Measurements from ENCODE around the gene IRF8.

Gene IRF8

DNA sequence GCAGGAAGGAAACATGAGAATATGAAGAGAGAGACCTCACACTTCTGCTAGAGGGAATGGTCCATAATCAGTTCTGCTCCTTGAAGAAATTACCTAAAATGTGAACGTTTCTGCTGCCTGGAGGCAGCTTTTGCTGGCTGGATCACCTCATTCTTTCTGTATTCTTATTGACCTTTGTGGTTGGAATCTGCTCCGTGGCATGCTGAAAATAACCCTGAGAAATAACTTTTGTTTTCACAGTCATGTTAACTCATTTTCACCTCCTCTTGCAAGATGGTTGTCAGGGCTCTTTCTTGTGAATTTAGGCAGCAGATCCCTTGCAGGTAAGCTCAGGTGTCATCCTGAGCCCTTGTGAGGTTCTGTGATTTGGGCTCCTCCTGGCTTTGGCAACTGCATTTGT is 70.2 kb downstream of the IRF8 start:
- no peaks in the 10 kb centered on the region for H3K4me1 Mint-ChIP-seq
- ATAC-seq (replicated peaks; ENCODE audit: extremely low read depth, poor library complexity, severe bottlenecking) = no peak
- no peak for DNase-seq (ENCODE audit: low spot score in 2 of 2)
- H3K9me3 Mint-ChIP-seq = no peaks in the 10 kb centered on the region
- H3K27ac Mint-ChIP-seq (ENCODE audit: low read depth) = no peak overlapping the region
- H3K27me3 Mint-ChIP-seq = no peaks in the 10 kb centered on the region
- no peaks in the 10 kb centered on the region for H3K36me3 Mint-ChIP-seq (ENCODE audit: insufficient read depth)
- no peak overlapping the region for H3K4me3 Mint-ChIP-seq

DNA sequence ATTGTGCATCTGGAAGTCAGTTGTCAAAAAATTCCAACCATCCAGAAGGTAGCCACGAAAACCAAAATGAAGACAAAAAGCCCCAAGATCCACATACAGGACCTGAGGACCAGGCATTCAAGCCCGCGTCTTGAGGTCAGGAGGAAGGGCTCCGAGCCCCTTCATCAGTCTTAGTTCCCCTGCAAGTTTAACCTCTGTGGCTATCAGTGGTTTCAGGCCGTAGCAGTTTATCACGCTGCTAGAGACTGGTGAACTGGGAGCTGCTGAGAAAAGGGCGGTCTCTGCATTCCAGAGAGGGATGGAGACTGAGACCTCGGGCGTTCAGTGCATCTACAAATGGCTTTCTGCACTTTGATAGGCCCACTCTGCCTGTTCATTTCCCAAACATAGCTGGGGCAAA is 70.6 kb downstream of the IRF8 start:
- no peak overlapping the region for H3K4me3 Mint-ChIP-seq
- H3K36me3 Mint-ChIP-seq (ENCODE audit: insufficient read depth) = no peaks in the 10 kb centered on the region
- ATAC-seq (replicated peaks; ENCODE audit: extremely low read depth, poor library complexity, severe bottlenecking) = no peak
- H3K9me3 Mint-ChIP-seq = no peaks in the 10 kb centered on the region
- H3K27me3 Mint-ChIP-seq = no peaks in the 10 kb centered on the region
- no peaks in the 10 kb centered on the region for H3K4me1 Mint-ChIP-seq
- DNase-seq (ENCODE audit: low spot score in 2 of 2) = no peak
- no peak overlapping the region for H3K27ac Mint-ChIP-seq (ENCODE audit: low read depth)

DNA sequence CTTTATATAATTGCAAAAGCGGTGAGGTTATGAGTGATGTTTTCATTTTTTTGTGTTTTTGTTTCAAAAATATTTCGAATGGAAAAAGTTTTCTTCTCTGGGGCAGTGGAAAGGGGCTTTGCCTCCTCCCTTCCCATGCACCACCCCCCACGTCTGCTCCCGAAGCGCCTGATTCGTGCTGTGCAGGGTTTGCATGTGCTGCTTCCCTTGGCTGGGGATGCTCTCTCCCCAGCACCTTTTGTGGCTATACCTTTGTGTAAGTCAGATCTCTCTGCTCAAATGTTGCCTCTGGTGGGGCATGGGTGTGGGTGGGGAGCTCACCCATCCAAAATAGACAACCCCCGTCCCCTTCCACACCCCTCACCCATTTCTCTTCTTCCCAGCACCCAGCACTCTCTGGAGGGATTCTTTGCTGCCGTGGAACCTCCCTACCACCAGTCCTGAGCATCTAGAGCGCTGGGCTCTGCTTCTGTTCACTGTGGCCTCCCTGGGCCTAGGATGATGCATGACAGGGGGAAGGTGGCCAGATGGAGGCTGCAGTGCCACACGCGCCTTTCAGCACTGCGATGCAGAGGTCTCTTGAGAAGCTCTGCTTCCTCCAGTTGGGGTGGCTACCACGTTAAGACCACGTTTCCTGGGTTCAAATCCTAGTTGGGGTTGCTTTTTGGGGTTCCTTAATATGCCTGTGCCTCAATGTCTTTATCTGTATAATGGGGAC is 71.2 kb downstream of the IRF8 start:
- H3K9me3 Mint-ChIP-seq = no peaks in the 10 kb centered on the region
- H3K4me3 Mint-ChIP-seq = no peak overlapping the region
- no peak for ATAC-seq (replicated peaks; ENCODE audit: extremely low read depth, poor library complexity, severe bottlenecking)

GRCh38 chr16:85970738-85971137 is 71.8 kb downstream of the IRF8 start:
- H3K4me3 Mint-ChIP-seq = no peak overlapping the region
- ATAC-seq (replicated peaks; ENCODE audit: extremely low read depth, poor library complexity, severe bottlenecking) = no peak
- H3K36me3 Mint-ChIP-seq (ENCODE audit: insufficient read depth) = no peaks in the 10 kb centered on the region
- no peak overlapping the region for H3K27ac Mint-ChIP-seq (ENCODE audit: low read depth)
- H3K27me3 Mint-ChIP-seq = no peaks in the 10 kb centered on the region
- no peaks in the 10 kb centered on the region for H3K4me1 Mint-ChIP-seq
- no peaks in the 10 kb centered on the region for H3K9me3 Mint-ChIP-seq
- no peak for DNase-seq (ENCODE audit: low spot score in 2 of 2)

More for the DNA sequence above, 71.2 kb downstream of the IRF8 start:
- Mint-ChIP-seq H3K27ac (ENCODE audit: low read depth) (no peak overlapping the region), H3K4me1 (no peaks in the 10 kb centered on the region), H3K36me3 (ENCODE audit: insufficient read depth) (no peaks in the 10 kb centered on the region), H3K27me3 (no peaks in the 10 kb centered on the region)
- no peak for DNase-seq (ENCODE audit: low spot score in 2 of 2)

All from central memory CD8-positive, alpha-beta T cell (primary cell).